Stimulated activated naive CD8-positive, alpha-beta T cell treated with anti-CD3 and anti-CD28 coated beads, Interleukin-15, Interleukin-2, amounts not matched to agents 100 ng/mL and 50 ng/mL, for 24 hours (primary cell): ENCODE results near the gene ZFYVE28.

Source experiments
- H3K27ac Mint-ChIP-seq: one replicate; pipeline ENCODE4 v1.8.0; 2021; ENCODE audit warnings: mild to moderate bottlenecking, mixed read lengths
- H3K27me3 Mint-ChIP-seq: one replicate; pipeline ENCODE4 v1.8.0; 2021; ENCODE audit warnings: mixed read lengths
- H3K36me3 Mint-ChIP-seq: one replicate; pipeline ENCODE4 v1.8.0; 2021; ENCODE audit warnings: low read depth, mixed read lengths
- H3K4me1 Mint-ChIP-seq: one replicate; pipeline ENCODE4 v1.8.0; 2021; ENCODE audit warnings: low read depth, mixed read lengths
- H3K4me3 Mint-ChIP-seq: one replicate; pipeline ENCODE4 v1.8.0; 2021; ENCODE audit warnings: mild to moderate bottlenecking, mixed read lengths
- H3K9me3 Mint-ChIP-seq: one replicate; pipeline ENCODE4 v1.8.0; 2021; ENCODE audit warnings: mixed read lengths

ZFYVE28 gene

DNA sequence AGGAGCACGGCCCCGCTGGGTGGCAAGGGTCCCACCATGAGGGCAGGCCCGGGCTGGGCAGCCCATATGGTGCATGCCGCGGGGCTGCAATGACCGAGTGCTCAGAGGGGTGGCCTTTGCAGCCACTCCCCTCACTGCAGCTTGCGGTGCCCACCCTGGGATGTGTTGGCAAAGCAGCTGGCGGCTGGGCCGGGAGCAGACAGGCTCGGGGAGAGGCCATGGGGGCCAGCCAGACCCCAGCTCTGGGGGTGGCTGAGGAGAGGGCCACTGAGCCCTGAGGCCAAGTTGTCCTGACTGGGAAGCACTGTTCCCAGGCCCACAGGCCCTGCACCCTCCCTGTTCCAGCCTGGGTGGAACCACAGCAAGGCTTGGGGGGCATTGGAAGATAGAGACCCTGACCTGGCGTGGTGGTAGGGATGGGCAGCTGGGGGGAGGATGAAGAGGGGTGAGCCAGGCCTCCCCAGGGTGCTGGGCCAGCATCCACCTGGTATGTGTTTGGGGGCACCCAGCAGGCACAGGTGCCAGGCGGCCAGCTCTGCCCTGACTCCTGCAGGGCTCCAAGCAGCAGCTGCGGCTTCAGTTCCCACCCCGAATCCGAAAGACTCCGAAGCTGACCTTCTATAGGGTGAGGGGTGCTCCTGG, 32.1 kb upstream of the ZFYVE28 start:
- Mint-ChIP-seq H3K4me1 (no peaks in the 10 kb centered on the region), H3K9me3 (no peaks in the 10 kb centered on the region), H3K27ac (no peak overlapping the region), H3K4me3 (no peak overlapping the region), H3K36me3 (no peaks in the 10 kb centered on the region), H3K27me3 (no peaks in the 10 kb centered on the region)

DNA sequence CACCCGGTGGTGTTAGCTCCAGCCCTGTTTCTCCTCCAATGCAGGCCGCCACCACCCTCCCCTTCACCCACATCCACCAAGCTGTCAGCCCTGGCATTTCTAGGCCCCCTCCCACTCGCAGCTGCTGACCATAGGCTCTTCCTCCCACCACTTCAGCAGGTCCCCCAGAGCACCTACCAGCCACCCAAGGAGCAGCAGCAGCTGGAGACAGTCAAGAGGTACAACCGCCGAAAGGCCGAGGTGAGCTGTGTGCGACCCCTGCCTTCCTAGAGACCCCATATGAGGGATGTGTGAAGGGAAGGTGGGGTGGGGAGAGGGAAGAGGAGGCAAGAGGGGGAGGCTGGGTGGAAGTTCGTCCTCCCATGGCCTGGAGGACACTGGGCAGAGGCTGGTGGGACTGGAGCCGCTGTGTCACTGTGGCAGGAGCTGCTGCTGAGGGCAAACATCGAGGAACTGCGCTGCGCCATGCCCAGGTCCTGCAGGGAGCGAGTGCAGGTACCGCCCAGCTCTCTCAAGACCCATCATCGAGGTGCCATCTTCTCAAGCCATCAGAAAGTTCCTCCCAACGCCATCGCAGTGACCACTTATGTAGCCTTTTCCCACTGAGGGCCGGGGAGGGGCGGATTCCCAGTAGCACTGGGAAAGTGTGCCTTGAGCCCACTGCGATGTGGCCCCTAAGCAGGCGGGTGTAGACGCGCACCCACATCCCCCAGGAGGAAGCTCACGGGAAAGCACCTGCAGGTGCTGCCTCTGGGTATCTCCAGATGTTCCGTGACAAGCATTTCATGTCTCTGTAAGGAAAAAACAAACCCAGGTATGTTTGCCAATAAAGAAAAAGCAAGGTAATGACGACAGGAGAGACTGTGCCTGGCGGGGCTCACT, 31.3 kb upstream of the ZFYVE28 start:
- Mint-ChIP-seq H3K4me1 (no peaks in the 10 kb centered on the region), H3K4me3 (no peak overlapping the region), H3K27me3 (no peaks in the 10 kb centered on the region), H3K27ac (no peak overlapping the region), H3K9me3 (no peaks in the 10 kb centered on the region), H3K36me3 (no peaks in the 10 kb centered on the region)

- H3K27ac Mint-ChIP-seq: no peak overlapping the region
- H3K27me3 Mint-ChIP-seq: no peaks in the 10 kb centered on the region
- H3K9me3 Mint-ChIP-seq: no peaks in the 10 kb centered on the region
- no peaks in the 10 kb centered on the region for H3K36me3 Mint-ChIP-seq
- no peaks in the 10 kb centered on the region for H3K4me1 Mint-ChIP-seq
- no peak overlapping the region for H3K4me3 Mint-ChIP-seq
Observed at GRCh38 chr4:2449051-2449450, 30.6 kb upstream of the ZFYVE28 start.

- Mint-ChIP-seq H3K4me1 (no peaks in the 10 kb centered on the region), H3K27me3 (no peaks in the 10 kb centered on the region), H3K36me3 (no peaks in the 10 kb centered on the region), H3K27ac (no peak overlapping the region), H3K9me3 (no peaks in the 10 kb centered on the region), H3K4me3 (no peak overlapping the region)
Observed at GRCh38 chr4:2448589-2448988, 30.1 kb upstream of the ZFYVE28 start.

DNA sequence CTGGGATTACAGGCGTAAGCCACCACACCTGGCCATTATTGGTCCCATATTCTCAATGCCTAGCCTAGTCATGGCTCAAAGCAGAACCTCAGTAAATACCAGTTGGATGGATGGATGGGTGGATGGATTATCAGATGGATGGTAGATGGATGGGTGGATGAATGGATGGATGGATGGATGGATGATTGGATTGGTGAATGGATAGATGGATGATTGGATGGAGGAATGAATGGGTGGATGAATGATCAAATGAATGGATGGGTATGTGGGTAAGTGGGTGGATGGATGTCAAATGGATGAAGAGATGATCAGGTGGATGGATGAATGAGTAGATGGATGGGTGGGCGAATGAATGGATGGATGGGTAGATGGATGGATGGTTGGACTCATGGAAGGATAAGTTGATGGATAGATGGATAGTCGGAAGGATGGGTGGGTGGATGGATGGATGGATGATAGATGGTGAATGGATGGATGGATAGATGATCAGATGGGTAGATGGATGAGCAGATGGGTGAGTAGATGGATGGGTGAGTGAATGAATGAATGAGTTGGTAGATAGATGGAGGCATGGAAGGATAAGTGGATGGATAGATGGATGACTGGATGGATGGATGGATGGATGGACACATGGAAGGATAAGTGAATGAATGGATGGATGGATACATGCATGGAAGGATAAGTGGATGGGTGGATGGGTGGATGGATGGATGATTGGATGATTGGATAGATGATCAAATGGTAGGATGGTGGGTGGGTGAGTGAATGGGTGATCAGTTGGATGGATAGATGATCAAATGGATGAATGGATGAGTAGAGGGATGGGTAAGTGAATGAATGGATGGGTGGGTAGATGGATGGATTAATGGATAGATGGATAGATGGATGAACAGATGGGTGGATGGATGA, 28.5 kb upstream of the ZFYVE28 start:
- Mint-ChIP-seq H3K4me3 (no peak overlapping the region), H3K27ac (no peak overlapping the region), H3K9me3 (no peaks in the 10 kb centered on the region), H3K36me3 (no peaks in the 10 kb centered on the region), H3K4me1 (no peaks in the 10 kb centered on the region), H3K27me3 (no peaks in the 10 kb centered on the region)

DNA sequence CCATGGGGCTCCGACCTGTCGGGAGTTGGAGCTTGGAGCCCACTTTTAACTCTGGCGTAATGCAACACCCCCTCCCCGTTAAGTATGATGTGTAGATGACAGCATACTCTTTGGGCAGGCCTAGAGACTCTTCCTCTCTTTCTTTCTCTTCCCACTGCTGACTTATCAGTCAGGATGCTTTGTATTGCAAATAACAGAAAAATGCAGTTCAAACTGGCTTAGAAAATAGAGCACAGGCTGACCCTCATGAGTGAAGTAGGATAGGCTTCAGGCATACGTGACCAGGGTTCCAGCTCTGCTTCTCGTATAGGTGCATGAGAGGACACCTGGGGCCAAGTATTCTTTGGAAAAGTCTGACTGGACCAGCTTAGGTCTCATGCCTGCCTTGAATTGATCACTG, 27.1 kb upstream of the ZFYVE28 start:
- Mint-ChIP-seq H3K9me3 (no peaks in the 10 kb centered on the region), H3K4me1 (no peaks in the 10 kb centered on the region), H3K4me3 (no peak overlapping the region), H3K27ac (no peak overlapping the region), H3K36me3 (no peaks in the 10 kb centered on the region), H3K27me3 (no peaks in the 10 kb centered on the region)

DNA sequence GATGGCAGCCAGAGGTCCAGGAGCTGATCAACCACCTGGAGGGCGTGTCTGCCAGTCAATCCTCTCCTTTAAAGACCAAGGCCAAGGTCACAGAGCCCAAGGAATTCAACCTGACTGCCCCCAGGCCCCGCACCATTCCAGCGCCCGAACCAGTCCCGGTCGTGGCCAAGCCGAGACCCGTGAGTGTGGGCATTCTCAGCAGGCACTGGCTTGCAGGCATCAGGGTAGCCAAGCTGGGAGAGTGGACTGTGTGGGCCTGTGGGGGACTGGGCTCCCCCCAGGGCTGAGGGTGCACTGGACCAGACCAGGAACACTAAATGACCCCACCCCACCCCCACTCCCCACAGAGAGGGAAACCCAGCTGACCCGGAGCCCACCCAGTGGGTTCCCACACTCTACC, 26.7 kb upstream of the ZFYVE28 start:
- Mint-ChIP-seq H3K4me1 (no peaks in the 10 kb centered on the region), H3K9me3 (no peaks in the 10 kb centered on the region), H3K36me3 (no peaks in the 10 kb centered on the region), H3K27me3 (no peaks in the 10 kb centered on the region), H3K4me3 (no peak overlapping the region), H3K27ac (no peak overlapping the region)

DNA sequence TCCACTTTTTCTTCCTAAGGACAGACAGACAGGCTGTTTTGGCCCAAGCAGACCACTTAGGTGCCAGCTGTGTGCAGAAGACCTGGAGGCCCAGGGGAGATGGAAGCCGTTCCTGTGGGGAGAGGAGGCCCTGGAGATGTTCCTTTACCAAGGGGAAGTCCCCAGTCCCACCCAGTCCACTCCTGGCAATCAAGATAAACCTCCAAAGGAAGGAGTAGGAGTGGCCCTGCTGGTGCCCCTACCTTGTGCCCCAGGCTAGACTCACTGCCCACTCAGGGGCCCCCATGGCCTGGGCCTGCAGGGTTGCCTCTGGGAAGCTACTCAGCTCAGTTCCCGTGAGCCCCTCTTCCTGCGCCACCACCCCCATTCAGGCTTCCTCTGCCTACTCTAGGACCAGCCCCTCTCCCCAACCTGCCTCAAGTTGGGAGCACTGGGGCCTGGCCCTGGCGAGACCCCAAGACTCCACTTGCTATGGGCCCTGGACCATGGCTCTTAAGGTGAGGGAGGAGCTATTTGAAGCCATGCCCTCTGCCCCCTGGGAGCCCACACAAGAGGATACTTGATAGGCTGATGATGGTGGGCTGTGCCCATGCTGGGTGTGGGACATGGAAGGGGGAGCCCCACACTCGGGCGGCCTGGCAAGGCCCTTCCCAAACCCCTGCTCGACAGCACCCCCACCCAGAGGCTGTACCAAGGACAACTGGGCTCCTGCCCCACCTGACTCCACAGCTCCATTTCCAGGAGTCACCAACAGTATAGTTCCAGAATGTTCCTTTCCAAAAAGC, 25.7 kb upstream of the ZFYVE28 start:
- no peaks in the 10 kb centered on the region for H3K4me1 Mint-ChIP-seq
- H3K4me3 Mint-ChIP-seq: no peak overlapping the region
- H3K9me3 Mint-ChIP-seq: no peaks in the 10 kb centered on the region
- H3K27ac Mint-ChIP-seq: no peak overlapping the region
- H3K27me3 Mint-ChIP-seq: no peaks in the 10 kb centered on the region
- H3K36me3 Mint-ChIP-seq: no peaks in the 10 kb centered on the region

GRCh38 chr4:2443061-2443730, 24.8 kb upstream of the ZFYVE28 start:
- Mint-ChIP-seq H3K27me3 (no peaks in the 10 kb centered on the region), H3K4me3 (no peak overlapping the region), H3K4me1 (no peaks in the 10 kb centered on the region), H3K36me3 (no peaks in the 10 kb centered on the region), H3K9me3 (no peaks in the 10 kb centered on the region), H3K27ac (no peak overlapping the region)

DNA sequence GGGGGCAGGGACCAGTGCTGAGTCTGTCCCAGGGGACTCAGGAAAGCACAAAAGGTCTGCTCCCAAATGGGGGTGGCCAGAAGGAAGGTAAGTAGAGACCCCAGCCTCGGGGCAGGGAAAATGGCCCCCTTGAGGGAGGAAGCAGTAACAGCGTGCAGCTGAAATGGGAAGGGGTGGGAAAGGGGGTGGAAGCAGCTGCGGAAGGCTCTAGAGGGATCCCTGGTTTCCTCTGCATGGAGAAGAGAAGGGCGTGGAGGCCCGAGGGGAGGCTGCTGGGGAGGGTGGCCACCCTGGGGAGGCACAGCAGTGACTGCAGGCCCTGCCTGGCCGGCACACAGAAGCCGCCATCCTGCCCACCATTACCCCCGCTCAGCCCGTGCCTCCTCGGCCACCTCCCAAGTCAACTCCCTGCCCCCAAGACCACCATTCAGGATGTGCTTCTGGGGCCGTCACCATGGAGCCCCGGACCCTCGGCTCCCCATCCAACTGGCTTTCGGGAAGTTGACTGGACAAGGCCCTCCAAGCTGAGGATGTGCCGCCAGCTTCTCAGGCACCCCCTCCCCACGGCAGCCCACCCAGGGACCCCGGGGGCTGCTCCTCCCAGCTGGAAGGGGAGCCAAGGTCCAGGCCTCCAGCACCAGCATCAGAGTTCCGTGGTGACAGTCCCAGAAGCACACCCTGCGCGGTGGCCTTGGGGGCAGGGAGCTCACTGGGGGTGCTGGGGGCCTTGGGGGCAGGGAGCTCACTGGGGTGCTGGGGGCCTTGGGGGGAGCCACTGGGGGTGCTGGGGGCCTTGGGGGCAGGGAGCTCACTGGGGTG, 23.9 kb upstream of the ZFYVE28 start:
- Mint-ChIP-seq H3K4me3 (no peak overlapping the region), H3K27ac (no peak overlapping the region), H3K9me3 (no peaks in the 10 kb centered on the region), H3K27me3 (no peaks in the 10 kb centered on the region), H3K36me3 (no peaks in the 10 kb centered on the region), H3K4me1 (no peaks in the 10 kb centered on the region)

GRCh38 chr4:2441393-2442174, 23.1 kb upstream of the ZFYVE28 start:
- no peaks in the 10 kb centered on the region for H3K27me3 Mint-ChIP-seq
- no peaks in the 10 kb centered on the region for H3K9me3 Mint-ChIP-seq
- no peaks in the 10 kb centered on the region for H3K4me1 Mint-ChIP-seq
- H3K4me3 Mint-ChIP-seq: no peak overlapping the region
- H3K36me3 Mint-ChIP-seq: no peaks in the 10 kb centered on the region
- H3K27ac Mint-ChIP-seq: no peak overlapping the region

DNA sequence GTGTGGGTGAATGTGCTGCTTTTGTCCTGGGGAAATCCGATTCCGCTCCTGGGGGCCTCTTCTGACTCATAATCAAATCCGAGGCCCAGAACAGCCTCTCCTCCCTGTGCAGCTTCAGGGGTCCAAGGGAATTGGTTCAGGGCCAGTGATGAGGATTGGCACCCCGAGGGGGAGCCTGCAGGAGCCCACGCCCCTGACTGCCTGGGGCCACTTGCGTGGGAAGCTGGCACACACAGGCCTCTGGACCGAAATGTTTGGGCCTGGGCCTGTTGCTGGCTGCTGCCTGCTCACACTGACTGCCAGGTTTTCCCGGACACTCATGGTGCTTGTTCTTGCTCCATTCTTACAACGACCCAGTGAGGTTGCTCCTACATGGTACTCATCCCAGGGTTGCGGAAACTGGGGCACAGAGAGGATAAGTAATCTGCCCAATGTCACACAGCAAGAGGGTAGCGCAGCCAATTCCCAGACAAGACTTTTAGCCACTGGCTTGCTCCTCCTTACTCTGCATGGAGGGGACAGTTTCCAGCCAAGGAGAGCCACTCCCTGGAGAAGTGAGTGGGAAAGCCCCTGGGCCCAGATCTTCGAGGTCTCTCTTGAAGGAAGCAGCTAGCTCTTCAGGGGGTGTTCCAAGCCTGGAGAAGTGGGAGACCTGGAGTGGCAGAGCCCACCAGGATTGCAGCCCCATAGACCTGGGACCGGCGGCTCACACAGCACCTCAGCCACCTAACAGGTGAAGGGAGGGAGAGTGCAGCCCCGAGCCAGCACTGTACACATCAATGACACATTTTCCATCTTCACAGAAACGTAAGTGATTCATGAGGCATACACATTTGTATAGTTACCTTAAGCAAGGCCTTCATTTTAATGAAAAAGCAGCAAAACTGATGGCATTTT, 20.6 kb upstream of the ZFYVE28 start:
- Mint-ChIP-seq H3K4me3 (no peak overlapping the region), H3K27me3 (no peaks in the 10 kb centered on the region), H3K36me3 (no peaks in the 10 kb centered on the region), H3K4me1 (no peaks in the 10 kb centered on the region), H3K9me3 (no peaks in the 10 kb centered on the region), H3K27ac (no peak overlapping the region)
